GM10847 (cell line): Measurements from ENCODE around the gene LRRC8E.

Experiments used
- POLR2A ChIP-seq: IDR thresholded peaks from 2 replicates; pipeline ENCODE4 v1.6.1; 2011; ENCODE audit not compliant: insufficient read length; ENCODE audit errors: extremely low read depth

Gene LRRC8E

GRCh38 chr19:7932276-7932929 is 44.1 kb downstream of the LRRC8E start:
- TF ChIP-seq POLR2A = no peak

GRCh38 chr19:7932930-7933300 is 44.6 kb downstream of the LRRC8E start:
- no peak for TF ChIP-seq POLR2A

- TF ChIP-seq POLR2A = no peak
Observed at GRCh38 chr19:7933411-7933810, 45.1 kb downstream of the LRRC8E start.

DNA sequence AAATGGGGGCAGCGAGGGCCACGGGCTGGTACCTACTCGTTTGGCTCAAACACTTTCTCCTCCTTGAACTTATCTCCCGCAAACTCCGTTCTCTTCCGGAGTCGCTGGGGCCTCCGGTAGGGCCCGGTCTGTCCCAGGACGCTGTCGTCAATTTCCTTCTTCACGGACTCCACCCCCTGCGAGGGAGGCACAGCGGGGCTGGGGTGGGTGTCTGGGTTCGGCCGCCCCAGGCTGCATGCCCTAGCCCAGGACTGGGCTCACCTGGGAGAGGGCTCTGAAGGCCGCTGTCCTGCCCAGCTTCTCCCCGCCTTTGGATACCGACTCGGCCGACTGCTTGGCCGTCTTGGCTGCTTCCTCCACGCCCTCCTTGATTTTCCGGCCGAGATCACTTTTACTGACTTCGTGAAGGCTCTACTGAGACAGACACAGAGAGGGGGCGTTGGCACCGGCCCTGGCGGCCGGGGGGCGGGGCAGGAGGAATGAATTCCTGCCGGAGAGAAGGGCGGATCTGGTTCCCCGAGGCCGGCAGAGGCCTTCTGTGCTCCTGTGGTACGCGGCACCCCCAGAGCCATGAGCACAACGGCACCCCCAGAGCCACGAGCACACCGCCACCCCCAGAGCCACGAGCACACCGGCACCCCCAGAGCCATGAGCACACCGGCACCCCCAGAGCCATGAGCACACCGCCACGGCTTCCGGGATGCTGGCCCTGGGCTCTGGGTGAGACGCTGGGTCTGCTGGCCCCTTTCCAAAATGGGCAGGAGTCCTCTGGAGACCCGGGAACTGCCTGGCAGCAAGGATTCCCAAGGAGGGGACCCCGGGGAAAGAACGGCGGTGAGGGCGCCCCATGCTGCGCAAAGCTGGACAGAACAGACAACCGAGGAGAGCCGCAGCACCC is 45.8 kb downstream of the LRRC8E start:
- TF ChIP-seq POLR2A = no peak

- TF ChIP-seq POLR2A = no peak
Observed at GRCh38 chr19:7934766-7935165, 46.5 kb downstream of the LRRC8E start.

DNA sequence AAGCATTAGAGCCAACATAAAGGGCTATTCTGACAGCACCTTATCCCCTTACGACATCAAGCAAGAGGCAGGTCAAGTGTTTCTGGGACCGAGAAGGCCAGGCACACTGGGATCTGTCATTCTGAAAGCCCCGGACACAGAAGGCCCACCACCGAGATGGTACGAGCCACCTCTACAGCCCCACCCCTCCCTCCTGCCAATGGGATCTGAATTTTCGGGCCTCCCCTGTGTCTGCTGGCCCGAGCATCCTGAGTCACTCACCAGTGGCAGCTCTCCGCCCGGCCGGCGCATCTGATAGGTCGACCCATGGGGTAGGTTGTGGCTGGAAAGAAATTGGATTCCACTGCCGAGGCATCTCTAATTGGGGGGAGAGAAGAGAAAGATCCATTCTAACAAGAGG is 52.5 kb downstream of the LRRC8E start:
- TF ChIP-seq POLR2A = no peak

DNA sequence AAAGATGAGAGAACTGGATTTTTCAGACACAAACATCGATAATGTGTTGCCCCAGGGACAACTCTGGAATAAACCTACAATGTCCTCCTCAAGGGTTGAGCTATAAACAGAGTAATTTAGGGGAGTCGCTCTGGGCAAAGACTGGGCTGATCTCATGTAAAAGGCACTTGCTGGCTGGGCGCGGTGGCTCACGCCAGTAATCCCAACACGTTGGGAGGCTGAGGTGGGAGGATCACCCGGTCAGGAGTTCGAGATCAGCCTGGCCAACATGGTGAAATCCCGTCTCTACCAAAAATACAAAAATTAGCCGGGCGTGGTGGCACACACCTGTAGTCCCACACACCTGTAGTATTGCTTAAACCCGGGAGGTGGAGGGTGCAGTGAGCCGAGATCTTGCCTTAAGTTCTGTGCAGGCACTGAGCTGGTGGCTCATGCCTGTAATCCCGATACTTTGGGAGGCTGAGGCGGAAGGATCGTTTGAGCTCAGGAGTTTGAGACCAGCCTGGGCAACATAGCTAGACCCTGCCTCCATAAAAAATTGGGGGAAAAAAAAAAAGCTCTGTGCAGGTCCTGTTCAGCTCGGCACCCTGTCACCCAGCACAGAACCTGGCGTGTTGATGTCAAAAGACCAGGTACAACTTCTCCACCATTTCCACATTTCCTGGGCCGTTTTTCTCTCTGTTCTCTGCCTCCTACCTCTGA is 53.7 kb downstream of the LRRC8E start:
- TF ChIP-seq POLR2A = no peak

- no peak for TF ChIP-seq POLR2A
Observed at GRCh38 chr19:7942981-7943443, 54.7 kb downstream of the LRRC8E start.

GRCh38 chr19:7943444-7944176 is 55.3 kb downstream of the LRRC8E start, which contains the start of gene TIMM44:
Gene TIMM44, minus strand, starts transcription at chr19:7943666. Its CDS starts 15 bp downstream, at chr19:7943651.
- TF ChIP-seq POLR2A = peak; percentile 82

GRCh38 chr19:7944177-7944761 is 56.0 kb downstream of the LRRC8E start:
- TF ChIP-seq POLR2A = no peak

- TF ChIP-seq POLR2A = no peak
Observed at GRCh38 chr19:7947939-7948338, 59.6 kb downstream of the LRRC8E start.
